Psoas muscle (tissue), 8 donors: Measurements from ENCODE around the gene SLC35F2. TPM values are rescaled to one million over a fixed set of nuclear protein-coding genes. Genes with fewer than 3 reads are reported as not detected.

ENCODE experiments used
- ATAC-seq, 4 donors: fragments of 200-7000 bp; cut with Tn5 transposase; one replicate each; pipeline ENCODE4 v1.9.1; 2020; ENCODE audit warnings: moderate library complexity in 3 of 4, mild to moderate bottlenecking in 2 of 4
- DNase-seq, 2 donors: peaks; one replicate each; pipeline ENCODE4 v3.0.0-alpha.2; 2020
- H3K27ac ChIP-seq: fragments of 200-600 bp; one replicate; pipeline ENCODE4 v1.8.0; 2022
- H3K27me3 ChIP-seq, 3 donors: fragments of 200-600 bp in 1 of 3; one replicate each; pipeline versions ENCODE4 v1.6.1 to v1.8.0; 2013 to 2022; ENCODE audit warnings: low read length in 2 of 3, mild to moderate bottlenecking in 2 of 3, moderate library complexity in 1 of 3; ENCODE audit not compliant: insufficient read depth in 3 of 3
- H3K36me3 ChIP-seq, 2 donors: fragments of 200-600 bp in 1 of 2; one replicate each; pipeline versions ENCODE4 v1.6.1 to v1.8.0; 2013 to 2022; ENCODE audit warnings: low read depth in 1 of 2, mild to moderate bottlenecking in 1 of 2, moderate library complexity in 1 of 2; ENCODE audit not compliant: insufficient read depth in 1 of 2
- H3K4me1 ChIP-seq: fragments of 200-600 bp; one replicate; pipeline ENCODE4 v1.8.0; 2022
- H3K4me3 ChIP-seq: fragments of 200-600 bp; one replicate; pipeline ENCODE4 v1.8.0; 2022; ENCODE audit warnings: mild to moderate bottlenecking
- H3K9me3 ChIP-seq: fragments of 200-600 bp; one replicate; pipeline ENCODE4 v1.8.0; 2022
- whole genome bisulfite sequencing, 3 donors: extraction: QIAGEN DNeasy Blood & Tissue Kit; methylation state at CpG; one replicate each; pipeline versions ENCODE4 v1.1.6 to v1.1.7; 2013; 5-methylcytosine and 5-hydroxymethylcytosine counted together
- intact Hi-C, 2 donors: fragments of 100-400 bp; cut with DNase I; formaldehyde crosslinking; loops; one replicate each; pipeline versions ENCODE4 v1.11.0 to v1.14.2; 2022
- polyA plus RNA-seq, 3 donors: library from polyadenylated mRNA; stranded (reverse); fragments of 200-250 nt; gene quantifications; one replicate each; pipeline ENCODE4 v1.2.3, GENCODE V29; 2013
- total RNA-seq, 4 donors: library from RNA; stranded (reverse); fragmentation: NEBNext Ultra II Directional in 2 of 4; extraction: Animal tissue kit (Norgen Biotek cat#: 25700) in 2 of 4; gene quantifications; one replicate each; pipeline versions ENCODE4 v1.2.1 to v1.2.4, GENCODE V29; 2021 to 2023
- TF ChIP-seq, protein P1 (sequence below): fragments of 200-600 bp; IDR thresholded peaks from one replicate; pipeline ENCODE4 v1.8.0; 2022; ENCODE audit warnings: antibody characterized with exemption
- donor health status: healthy with polysubstance abuse.
- donor health status: DM: no; HTN: no; CAD: no; lungs with moderate emphysema.
- donor health status: Bipolar disorder and iron deficiency.
- donor health status: healthy.
- donor health status: DM: yes; HTN: yes; CAD: no.
- donor health status: DM: no; HTN: no; CAD: no.
- donor health status: DM: no; HTN: no; CAD: no.
- donor health status: DM: yes; HTN: yes; CAD: no.

The SLC35F2 gene
- total and polyA plus RNA-seq, 7 donors = 0.37 to 1.7 (median 0.70) TPM

DNA sequence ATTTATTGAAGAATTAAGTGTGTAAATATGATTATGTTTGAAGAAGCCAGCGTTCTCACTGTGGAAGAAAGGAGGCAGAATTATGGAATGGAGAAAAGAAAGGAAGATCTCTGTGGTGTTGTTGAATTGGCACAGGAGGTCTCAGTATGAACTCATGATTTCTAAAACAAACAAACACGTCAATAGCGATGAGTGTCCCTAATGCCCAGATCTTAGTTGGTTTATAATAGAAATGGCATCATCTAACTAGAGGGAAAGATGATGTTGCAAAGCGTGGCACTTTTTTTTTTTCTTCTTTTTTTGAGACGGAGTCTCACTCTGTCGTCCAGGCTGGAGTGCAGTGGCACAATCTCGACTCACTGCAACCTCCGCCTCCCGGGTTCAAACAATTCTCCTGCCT is 107.5 kb downstream of the SLC35F2 start:
- no peak overlapping the region for H3K4me3 ChIP-seq
- H3K27ac ChIP-seq = peak overlapping the region; percentile 66
- DNase-seq (no peak), ATAC-seq (peak; percentile 52 to 70 (median 55))
- TF ChIP-seq, protein P1, sequence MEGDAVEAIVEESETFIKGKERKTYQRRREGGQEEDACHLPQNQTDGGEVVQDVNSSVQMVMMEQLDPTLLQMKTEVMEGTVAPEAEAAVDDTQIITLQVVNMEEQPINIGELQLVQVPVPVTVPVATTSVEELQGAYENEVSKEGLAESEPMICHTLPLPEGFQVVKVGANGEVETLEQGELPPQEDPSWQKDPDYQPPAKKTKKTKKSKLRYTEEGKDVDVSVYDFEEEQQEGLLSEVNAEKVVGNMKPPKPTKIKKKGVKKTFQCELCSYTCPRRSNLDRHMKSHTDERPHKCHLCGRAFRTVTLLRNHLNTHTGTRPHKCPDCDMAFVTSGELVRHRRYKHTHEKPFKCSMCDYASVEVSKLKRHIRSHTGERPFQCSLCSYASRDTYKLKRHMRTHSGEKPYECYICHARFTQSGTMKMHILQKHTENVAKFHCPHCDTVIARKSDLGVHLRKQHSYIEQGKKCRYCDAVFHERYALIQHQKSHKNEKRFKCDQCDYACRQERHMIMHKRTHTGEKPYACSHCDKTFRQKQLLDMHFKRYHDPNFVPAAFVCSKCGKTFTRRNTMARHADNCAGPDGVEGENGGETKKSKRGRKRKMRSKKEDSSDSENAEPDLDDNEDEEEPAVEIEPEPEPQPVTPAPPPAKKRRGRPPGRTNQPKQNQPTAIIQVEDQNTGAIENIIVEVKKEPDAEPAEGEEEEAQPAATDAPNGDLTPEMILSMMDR = no peak
- H3K36me3 ChIP-seq = no peaks in the 10 kb centered on the region
- intact Hi-C loops = no loop called here
- 69 to 95% (median 77%) methylated on average over 9 of the region's 9 CpGs for WGBS, 3 donors
- H3K9me3 ChIP-seq = no peaks in the 10 kb centered on the region
- peaks cover 32% of the 10 kb centered on the region for H3K4me1 ChIP-seq
- H3K27me3 ChIP-seq = no peaks in the 10 kb centered on the region

DNA sequence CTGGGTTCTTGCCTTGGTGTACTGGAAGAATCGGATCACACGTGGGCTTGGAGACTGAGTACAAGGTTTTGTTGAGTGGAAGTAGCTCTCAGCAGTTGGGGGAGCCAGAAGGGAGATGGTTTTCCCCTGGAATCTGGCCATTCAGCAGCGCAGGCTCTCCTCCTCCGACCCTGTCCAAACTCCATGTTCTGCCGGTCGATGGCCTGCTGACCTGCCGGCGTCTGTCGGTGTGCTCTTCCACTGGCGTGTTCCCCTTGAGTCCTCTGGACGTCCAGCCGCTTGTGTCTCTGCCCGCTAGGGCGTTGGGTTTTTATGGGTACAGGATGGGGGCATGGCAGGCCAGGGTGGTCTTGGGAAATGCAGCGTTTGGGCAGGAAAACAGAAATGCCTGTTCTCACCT is 108.3 kb downstream of the SLC35F2 start:
- Histone ChIP-seq H3K27ac (peak overlapping the region; percentile 66), H3K4me1 (peaks cover 32% of the 10 kb centered on the region), H3K4me3 (no peak overlapping the region), H3K27me3 (no peaks in the 10 kb centered on the region), H3K9me3 (no peaks in the 10 kb centered on the region), H3K36me3 (no peaks in the 10 kb centered on the region)
- no peak for ATAC-seq
- 86 to 94% (median 88%) methylated on average over 15 of the region's 15 CpGs for WGBS, 3 donors
- DNase-seq = no peak
- TF ChIP-seq, protein P1 = no peak
- intact Hi-C loops = no loop called here

DNA sequence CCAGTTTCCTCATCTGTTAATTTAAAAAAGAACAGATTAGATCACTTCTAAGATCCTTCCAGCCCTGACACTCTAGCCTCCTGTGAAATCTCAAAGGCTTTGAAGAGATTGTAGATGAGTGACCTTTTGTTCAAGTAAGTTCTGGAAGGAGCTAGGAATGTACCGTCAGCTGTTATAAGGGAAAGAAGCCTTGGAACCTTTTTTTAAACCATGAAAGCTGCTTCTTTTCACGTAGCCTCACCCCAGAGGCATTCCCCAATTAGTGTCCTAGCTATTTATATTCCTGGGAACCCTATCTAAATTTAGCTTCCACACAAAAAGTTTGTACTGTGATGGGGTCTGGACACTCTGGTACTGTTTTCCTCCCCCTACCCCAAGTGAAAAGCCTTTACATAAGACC is 111.0 kb downstream of the SLC35F2 start:
- Histone ChIP-seq H3K27ac (peak overlapping the region; percentile 90), H3K36me3 (no peaks in the 10 kb centered on the region), H3K27me3 (no peaks in the 10 kb centered on the region), H3K4me3 (no peak overlapping the region), H3K4me1 (peaks cover 35% of the 10 kb centered on the region), H3K9me3 (no peaks in the 10 kb centered on the region)
- ATAC-seq = peak; percentile 74 to 87 (median 82)
- intact Hi-C loops = no loop called here
- 0 to 8% (median 3%) methylated on average over 2 of the region's 2 CpGs for WGBS, 3 donors
- no peak for DNase-seq
- TF ChIP-seq, protein P1 = no peak

DNA sequence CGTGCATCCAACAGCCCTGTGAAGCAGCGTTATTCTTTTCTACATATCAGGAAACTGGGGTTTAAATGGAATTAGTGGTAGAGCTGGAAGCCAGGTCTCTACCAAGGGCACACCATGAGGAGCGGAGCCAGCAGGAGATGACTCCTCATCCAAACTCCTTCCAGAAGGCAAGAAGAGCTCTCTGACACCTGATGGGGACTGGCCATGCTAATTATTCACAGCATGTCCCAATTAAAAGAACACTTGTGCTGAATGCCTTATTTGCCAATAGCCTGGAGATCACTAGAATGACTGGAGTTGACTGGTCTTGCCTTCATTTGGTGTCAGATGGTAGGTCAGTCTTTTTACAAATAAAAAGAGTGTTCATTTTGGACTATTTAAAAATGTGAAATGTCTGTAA is 113.9 kb downstream of the SLC35F2 start:
- TF ChIP-seq, protein P1 = no peak
- 39 to 68% (median 59%) methylated on average over 3 of the region's 3 CpGs for WGBS, 3 donors
- intact Hi-C loops = loop anchor here in 1 of 2 donors (5.0 kb wide), 1 partner anchor 37 kb away; no protein-coding TSS in a partner anchor
- H3K9me3 ChIP-seq = peaks cover 3% of the 10 kb centered on the region
- peak overlapping the region; percentile 57 for H3K4me3 ChIP-seq
- H3K4me1 ChIP-seq = peaks cover 26% of the 10 kb centered on the region
- H3K27ac ChIP-seq = peak overlapping the region; percentile 87
- no peak for DNase-seq
- H3K36me3 ChIP-seq = no peaks in the 10 kb centered on the region
- no peaks in the 10 kb centered on the region for H3K27me3 ChIP-seq
- peak in 3 of 4 donors; percentile 48 to 58 (median 50) for ATAC-seq

DNA sequence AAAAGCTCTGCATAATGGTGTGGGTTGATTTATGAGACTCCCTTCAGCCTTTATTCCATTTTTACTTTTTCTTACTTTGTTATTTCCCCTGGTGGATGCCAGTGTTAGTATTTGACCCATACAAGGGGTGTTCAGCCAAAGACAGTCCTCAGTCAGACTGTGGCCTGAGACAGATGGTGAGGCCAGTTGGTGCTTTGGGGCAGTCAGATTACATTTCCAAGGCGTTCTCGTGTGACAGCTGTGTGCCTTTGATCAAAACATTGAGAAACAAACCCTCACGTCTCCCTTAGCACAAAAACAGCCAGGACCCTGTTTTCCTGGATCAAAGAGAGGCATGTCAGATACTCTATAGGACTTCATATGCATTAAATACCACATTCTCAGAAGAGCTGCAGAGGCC is 115.4 kb downstream of the SLC35F2 start:
- ATAC-seq (peak; percentile 75 to 86 (median 82)), DNase-seq (no peak)
- intact Hi-C loops = loop anchor here in 1 of 2 donors (2.0 to 5.0 kb wide), 2 partner anchors 22 to 36 kb away; no protein-coding TSS in a partner anchor
- peak overlapping the region; percentile 57 for H3K4me3 ChIP-seq
- H3K27me3 ChIP-seq = no peaks in the 10 kb centered on the region
- peak overlapping the region; percentile 87 for H3K27ac ChIP-seq
- peaks cover 24% of the 10 kb centered on the region for H3K4me1 ChIP-seq
- peaks cover 3% of the 10 kb centered on the region for H3K9me3 ChIP-seq
- WGBS, 3 donors = 21 to 42% (median 30%) methylated on average over 3 of the region's 3 CpGs
- TF ChIP-seq, protein P1 = peak; percentile 10
- H3K36me3 ChIP-seq = no peaks in the 10 kb centered on the region
